ENCODE data around the gene C1orf174. TPM values are rescaled to one million over a fixed set of nuclear protein-coding genes. Genes with fewer than 3 reads are reported as not detected.
A peak's percentile ranks its signal among the peaks of the same experiment; 100 is the strongest.

C1orf174 gene
- total RNA-seq, 1 donor from 2014 or later = 20.9 TPM

DNA sequence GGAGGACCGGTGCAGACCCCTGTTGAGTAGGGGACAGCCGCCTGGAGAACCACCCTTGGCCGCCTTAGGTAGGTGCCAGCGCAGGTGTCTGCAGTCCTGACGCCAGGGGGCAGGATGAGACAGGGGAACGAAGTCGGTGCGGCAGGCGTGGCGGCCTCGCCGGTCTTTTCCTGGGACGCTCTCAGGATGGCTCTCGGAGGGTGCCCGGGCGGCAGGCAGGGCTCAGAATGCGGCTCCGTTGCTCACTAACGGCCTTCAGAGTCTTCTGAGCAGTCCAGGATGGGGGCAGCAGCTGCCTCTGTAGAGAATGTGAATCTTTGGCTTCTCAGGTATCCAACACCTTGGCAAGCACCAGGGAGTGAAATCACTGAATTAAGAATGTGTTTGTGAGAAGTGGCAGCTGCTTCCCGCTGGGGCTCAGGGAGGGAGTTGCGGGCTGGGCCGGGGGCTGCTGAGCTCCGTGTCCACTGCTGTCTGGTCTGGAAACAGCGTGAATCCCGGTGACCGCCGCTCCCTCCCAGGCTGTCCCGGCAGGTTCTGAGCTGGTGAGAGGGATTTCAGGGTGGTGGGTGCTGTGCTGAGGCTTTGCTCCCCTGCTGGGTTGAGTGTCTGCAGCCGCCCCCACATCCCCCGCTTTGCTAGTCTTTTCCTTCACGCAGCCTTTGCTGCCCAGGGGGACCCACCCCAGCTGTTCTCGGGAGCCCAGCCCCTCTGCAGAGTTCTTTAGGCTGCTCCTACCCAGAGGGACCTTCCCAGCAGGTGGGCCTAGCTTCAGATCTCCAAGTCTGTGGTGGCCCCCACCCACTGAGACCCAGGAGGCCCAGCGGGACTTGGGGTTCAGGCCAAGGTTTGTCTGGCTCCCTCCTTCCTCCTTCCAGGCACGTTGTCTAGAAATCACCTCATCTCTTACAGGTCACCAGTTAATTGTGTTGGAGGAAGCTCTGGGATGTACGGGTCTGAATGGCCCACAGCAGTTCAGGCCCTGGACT, 11.1 kb upstream of the C1orf174 start:
- H3K9ac ChIP-seq (ENCODE audit: low read depth in 1 of 3, low read length in 3 of 3) = no peak overlapping the region
- H3K4me3 ChIP-seq (ENCODE audit: low read length in 3 of 3) = peak overlapping the region in 2 of 3 donors; percentile 2 to 6
- H3K27me3 ChIP-seq (ENCODE audit: control insufficient read depth in 3 of 3, insufficient read depth in 3 of 3, low read length in 3 of 3) = peaks cover 19 to 32% (median 24%) of the 10 kb centered on the region in 3 donors
- H3K4me1 ChIP-seq (ENCODE audit: control insufficient read depth in 3 of 3, insufficient read depth in 3 of 3, low read length in 3 of 3) = peaks cover 0 to 5% (median 3%) of the 10 kb centered on the region in 3 donors
- H3K9me3 ChIP-seq (ENCODE audit: control insufficient read depth in 3 of 3, low read length in 3 of 3) = no peaks in the 10 kb centered on the region
- no peak overlapping the region for H3K27ac ChIP-seq (ENCODE audit: low read depth, low read length)
- no peaks in the 10 kb centered on the region for H3K36me3 ChIP-seq (ENCODE audit: control insufficient read depth in 3 of 3, insufficient read depth in 3 of 3, low read length in 3 of 3)

DNA sequence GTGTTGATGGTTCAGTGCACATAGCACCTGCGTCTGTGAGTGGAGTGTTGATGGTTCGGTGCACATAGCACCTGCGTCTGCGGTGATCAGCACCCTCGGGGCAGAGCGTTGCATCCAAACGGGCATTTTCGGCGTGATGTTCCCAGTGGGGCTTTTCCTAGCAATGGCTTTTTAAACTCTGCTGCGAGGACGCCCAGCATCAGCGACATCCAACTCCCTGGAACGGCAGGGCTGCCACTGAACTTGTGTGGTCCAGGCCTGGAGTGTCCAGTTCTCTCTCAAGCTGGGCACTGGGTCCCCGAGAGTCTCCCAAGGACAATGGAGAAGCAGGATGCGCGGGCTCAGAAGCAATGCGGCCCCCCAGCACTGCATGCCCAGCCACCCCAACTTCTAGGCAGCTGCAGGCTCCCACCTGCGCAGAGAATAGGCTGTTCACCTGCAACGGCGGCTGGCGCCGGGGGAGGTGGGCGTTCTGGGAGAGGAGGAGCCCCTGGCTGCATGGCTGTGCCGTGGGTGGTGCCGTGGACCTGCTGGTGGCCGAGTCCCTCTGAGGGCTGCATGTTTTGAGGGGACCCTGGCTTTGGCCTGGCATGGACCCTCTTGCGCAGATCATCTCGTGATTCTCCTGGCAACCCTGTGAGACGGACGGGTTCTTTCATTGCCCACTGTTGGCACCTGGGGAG, 10.1 kb upstream of the C1orf174 start:
- Histone ChIP-seq H3K4me3 (ENCODE audit: low read length in 3 of 3) (no peak overlapping the region), H3K27me3 (ENCODE audit: control insufficient read depth in 3 of 3, insufficient read depth in 3 of 3, low read length in 3 of 3) (peaks cover 19 to 32% (median 21%) of the 10 kb centered on the region in 3 donors), H3K9ac (ENCODE audit: low read depth in 1 of 3, low read length in 3 of 3) (no peak overlapping the region), H3K27ac (ENCODE audit: low read depth, low read length) (no peak overlapping the region), H3K36me3 (ENCODE audit: control insufficient read depth in 3 of 3, insufficient read depth in 3 of 3, low read length in 3 of 3) (no peaks in the 10 kb centered on the region), H3K9me3 (ENCODE audit: control insufficient read depth in 3 of 3, low read length in 3 of 3) (no peaks in the 10 kb centered on the region), H3K4me1 (ENCODE audit: control insufficient read depth in 3 of 3, insufficient read depth in 3 of 3, low read length in 3 of 3) (peaks cover 0 to 5% (median 3%) of the 10 kb centered on the region in 3 donors)

DNA sequence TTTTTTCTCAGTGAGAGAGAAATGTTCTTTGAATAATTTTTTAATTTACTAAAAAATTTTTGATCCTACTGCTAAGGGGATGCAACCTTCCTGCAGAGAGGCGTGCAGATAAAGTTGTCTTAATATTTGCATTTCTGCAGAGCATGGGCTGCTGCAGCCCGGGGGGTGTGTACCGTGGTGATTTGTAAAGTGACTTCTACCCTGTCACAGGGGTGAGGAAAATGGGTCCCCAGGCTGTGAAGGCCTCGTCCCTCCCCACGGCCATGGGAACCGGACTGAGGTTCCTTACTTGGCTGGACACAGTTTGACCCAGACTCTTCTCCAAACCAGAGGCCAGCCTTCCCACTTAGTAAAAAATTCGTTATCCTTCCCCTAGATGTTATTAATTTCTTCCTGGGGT, 9.5 kb upstream of the C1orf174 start:
- peaks cover 19 to 32% (median 21%) of the 10 kb centered on the region in 3 donors for H3K27me3 ChIP-seq (ENCODE audit: control insufficient read depth in 3 of 3, insufficient read depth in 3 of 3, low read length in 3 of 3)
- H3K9ac ChIP-seq (ENCODE audit: low read depth in 1 of 3, low read length in 3 of 3) = no peak overlapping the region
- H3K4me3 ChIP-seq (ENCODE audit: low read length in 3 of 3) = no peak overlapping the region
- H3K4me1 ChIP-seq (ENCODE audit: control insufficient read depth in 3 of 3, insufficient read depth in 3 of 3, low read length in 3 of 3) = peaks cover 0 to 5% (median 3%) of the 10 kb centered on the region in 3 donors
- no peaks in the 10 kb centered on the region for H3K9me3 ChIP-seq (ENCODE audit: control insufficient read depth in 3 of 3, low read length in 3 of 3)
- H3K27ac ChIP-seq (ENCODE audit: low read depth, low read length) = no peak overlapping the region
- no peaks in the 10 kb centered on the region for H3K36me3 ChIP-seq (ENCODE audit: control insufficient read depth in 3 of 3, insufficient read depth in 3 of 3, low read length in 3 of 3)

DNA sequence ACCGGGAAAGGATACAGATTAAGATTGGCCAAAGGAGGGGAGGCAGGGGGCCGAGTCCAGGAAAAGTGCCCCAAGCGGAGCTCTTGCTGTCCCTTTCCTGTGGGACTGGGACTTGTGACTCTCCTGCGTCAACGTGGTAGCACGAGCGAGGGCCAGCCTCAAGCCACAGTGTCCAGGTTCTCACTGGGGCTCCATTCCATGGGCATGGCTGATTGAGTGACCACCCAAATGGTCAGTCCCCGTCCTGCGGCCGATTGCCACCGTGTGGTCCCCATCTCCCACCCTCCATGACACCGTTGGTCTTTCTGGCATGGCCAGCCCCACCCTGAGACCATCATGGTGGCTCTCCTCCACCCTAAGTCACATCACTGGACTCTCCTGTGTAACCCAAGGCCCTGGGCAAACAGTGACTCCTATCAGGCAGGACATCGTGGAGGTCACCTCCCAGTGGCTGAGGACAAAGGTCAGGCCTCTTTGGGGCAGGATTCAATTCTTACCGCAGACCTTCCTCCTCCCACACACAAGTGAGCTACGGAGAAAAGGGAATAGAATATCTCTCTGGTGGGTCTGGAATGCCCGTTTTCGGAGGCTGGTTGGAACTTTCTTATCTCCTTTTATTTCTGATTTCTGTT, 8.9 kb upstream of the C1orf174 start:
- Histone ChIP-seq H3K27ac (ENCODE audit: low read depth, low read length) (no peak overlapping the region), H3K4me1 (ENCODE audit: control insufficient read depth in 3 of 3, insufficient read depth in 3 of 3, low read length in 3 of 3) (peaks cover 2 to 5% (median 3%) of the 10 kb centered on the region in 3 donors), H3K27me3 (ENCODE audit: control insufficient read depth in 3 of 3, insufficient read depth in 3 of 3, low read length in 3 of 3) (peaks cover 19 to 32% (median 21%) of the 10 kb centered on the region in 3 donors)

DNA sequence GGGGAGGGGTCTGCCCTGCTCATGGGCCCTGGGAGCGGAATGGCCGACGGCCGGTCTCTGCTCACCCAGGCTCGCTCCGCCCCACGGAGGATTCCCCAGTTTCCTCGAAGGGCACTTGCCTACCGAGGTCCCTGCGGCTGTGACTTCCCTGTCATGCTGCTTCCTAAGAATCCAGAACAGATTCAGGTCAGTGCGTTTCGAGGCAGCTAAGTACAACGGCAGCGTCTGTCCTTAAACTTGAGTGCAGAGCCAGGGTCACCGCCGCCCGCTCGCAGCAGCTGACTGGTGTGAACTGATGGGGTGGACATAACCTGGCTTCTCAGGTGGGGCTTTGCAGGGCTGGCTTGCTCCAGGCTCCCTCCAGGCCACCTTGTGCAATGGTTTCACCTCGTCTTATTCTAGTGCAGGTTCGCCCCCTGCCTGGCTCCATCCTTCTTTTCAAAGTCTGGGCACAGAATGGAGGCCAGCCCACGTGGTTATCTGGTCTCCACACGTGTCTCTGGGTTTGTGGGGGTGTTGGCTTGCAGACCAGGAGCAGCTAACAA, 7.6 kb upstream of the C1orf174 start:
- no peak overlapping the region for H3K27ac ChIP-seq (ENCODE audit: low read depth, low read length)
- H3K4me1 ChIP-seq (ENCODE audit: control insufficient read depth in 3 of 3, insufficient read depth in 3 of 3, low read length in 3 of 3) = peaks cover 3 to 15% (median 5%) of the 10 kb centered on the region in 3 donors
- no peak overlapping the region for H3K4me3 ChIP-seq (ENCODE audit: low read length in 3 of 3)
- H3K36me3 ChIP-seq (ENCODE audit: control insufficient read depth in 3 of 3, insufficient read depth in 3 of 3, low read length in 3 of 3) = no peaks in the 10 kb centered on the region
- peaks cover 19 to 32% (median 21%) of the 10 kb centered on the region in 3 donors for H3K27me3 ChIP-seq (ENCODE audit: control insufficient read depth in 3 of 3, insufficient read depth in 3 of 3, low read length in 3 of 3)
- H3K9ac ChIP-seq (ENCODE audit: low read depth in 1 of 3, low read length in 3 of 3) = no peak overlapping the region
- H3K9me3 ChIP-seq (ENCODE audit: control insufficient read depth in 3 of 3, low read length in 3 of 3) = no peaks in the 10 kb centered on the region

More for the DNA sequence above, 8.9 kb upstream of the C1orf174 start:
- H3K36me3 ChIP-seq (ENCODE audit: control insufficient read depth in 3 of 3, insufficient read depth in 3 of 3, low read length in 3 of 3) = no peaks in the 10 kb centered on the region
- no peak overlapping the region for H3K9ac ChIP-seq (ENCODE audit: low read depth in 1 of 3, low read length in 3 of 3)
- no peaks in the 10 kb centered on the region for H3K9me3 ChIP-seq (ENCODE audit: control insufficient read depth in 3 of 3, low read length in 3 of 3)
- no peak overlapping the region for H3K4me3 ChIP-seq (ENCODE audit: low read length in 3 of 3)

DNA sequence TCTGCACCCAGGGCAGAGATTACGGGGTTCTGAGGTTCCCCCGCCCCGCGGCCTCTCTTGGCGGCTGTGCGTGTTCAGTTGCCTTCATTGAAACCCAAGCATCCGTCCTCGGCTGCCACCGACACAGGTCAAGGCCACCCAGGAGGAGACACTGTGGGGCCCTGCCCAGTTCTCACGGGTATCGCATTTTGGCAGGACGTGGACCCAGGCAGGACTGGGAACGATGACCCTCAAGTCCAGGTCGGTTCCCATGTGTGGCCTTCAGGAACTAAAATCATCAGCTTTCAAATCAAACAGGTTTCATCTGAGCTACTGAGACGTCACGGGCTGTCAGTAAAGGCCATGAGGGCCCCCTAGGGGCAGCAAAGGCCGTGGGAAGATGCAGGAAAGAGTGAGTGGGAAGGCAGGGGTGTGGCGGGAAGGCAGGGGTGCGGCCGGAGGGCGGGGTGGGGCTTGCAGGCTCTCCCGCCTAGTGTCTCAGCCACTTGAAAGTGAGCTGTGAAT, 7.0 kb upstream of the C1orf174 start:
- H3K9me3 ChIP-seq (ENCODE audit: control insufficient read depth in 3 of 3, low read length in 3 of 3) = no peaks in the 10 kb centered on the region
- H3K4me1 ChIP-seq (ENCODE audit: control insufficient read depth in 3 of 3, insufficient read depth in 3 of 3, low read length in 3 of 3) = peaks cover 3 to 17% (median 5%) of the 10 kb centered on the region in 3 donors
- H3K36me3 ChIP-seq (ENCODE audit: control insufficient read depth in 3 of 3, insufficient read depth in 3 of 3, low read length in 3 of 3) = no peaks in the 10 kb centered on the region
- peak overlapping the region in 1 of 3 donors; percentile 3 for H3K9ac ChIP-seq (ENCODE audit: low read depth in 1 of 3, low read length in 3 of 3)
- H3K27me3 ChIP-seq (ENCODE audit: control insufficient read depth in 3 of 3, insufficient read depth in 3 of 3, low read length in 3 of 3) = peaks cover 17 to 27% (median 21%) of the 10 kb centered on the region in 3 donors
- no peak overlapping the region for H3K27ac ChIP-seq (ENCODE audit: low read depth, low read length)
- H3K4me3 ChIP-seq (ENCODE audit: low read length in 3 of 3) = no peak overlapping the region

DNA sequence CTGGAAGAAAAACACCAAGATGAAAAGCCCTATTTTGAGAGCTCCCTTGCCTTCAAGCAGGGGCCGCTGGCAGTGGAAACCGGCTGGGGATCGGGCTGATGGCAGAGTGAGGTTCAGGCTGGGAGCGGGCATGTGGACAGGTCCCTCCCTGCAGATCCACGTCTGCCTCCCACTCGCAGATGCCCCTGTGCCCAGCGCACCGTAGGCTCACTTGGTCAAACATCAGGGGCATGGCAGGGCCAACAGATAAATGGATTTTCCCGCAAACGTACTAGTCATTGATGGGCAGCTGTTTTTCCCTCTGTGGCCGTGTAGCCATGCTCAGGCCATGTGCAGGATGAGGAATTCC, 6.6 kb upstream of the C1orf174 start:
- H3K27me3 ChIP-seq (ENCODE audit: control insufficient read depth in 3 of 3, insufficient read depth in 3 of 3, low read length in 3 of 3) = peaks cover 14 to 22% (median 17%) of the 10 kb centered on the region in 3 donors
- peak overlapping the region in 1 of 3 donors; percentile 3 for H3K9ac ChIP-seq (ENCODE audit: low read depth in 1 of 3, low read length in 3 of 3)
- H3K9me3 ChIP-seq (ENCODE audit: control insufficient read depth in 3 of 3, low read length in 3 of 3) = no peaks in the 10 kb centered on the region
- peaks cover 3 to 17% (median 5%) of the 10 kb centered on the region in 3 donors for H3K4me1 ChIP-seq (ENCODE audit: control insufficient read depth in 3 of 3, insufficient read depth in 3 of 3, low read length in 3 of 3)
- H3K36me3 ChIP-seq (ENCODE audit: control insufficient read depth in 3 of 3, insufficient read depth in 3 of 3, low read length in 3 of 3) = no peaks in the 10 kb centered on the region
- H3K4me3 ChIP-seq (ENCODE audit: low read length in 3 of 3) = no peak overlapping the region
- H3K27ac ChIP-seq (ENCODE audit: low read depth, low read length) = no peak overlapping the region

DNA sequence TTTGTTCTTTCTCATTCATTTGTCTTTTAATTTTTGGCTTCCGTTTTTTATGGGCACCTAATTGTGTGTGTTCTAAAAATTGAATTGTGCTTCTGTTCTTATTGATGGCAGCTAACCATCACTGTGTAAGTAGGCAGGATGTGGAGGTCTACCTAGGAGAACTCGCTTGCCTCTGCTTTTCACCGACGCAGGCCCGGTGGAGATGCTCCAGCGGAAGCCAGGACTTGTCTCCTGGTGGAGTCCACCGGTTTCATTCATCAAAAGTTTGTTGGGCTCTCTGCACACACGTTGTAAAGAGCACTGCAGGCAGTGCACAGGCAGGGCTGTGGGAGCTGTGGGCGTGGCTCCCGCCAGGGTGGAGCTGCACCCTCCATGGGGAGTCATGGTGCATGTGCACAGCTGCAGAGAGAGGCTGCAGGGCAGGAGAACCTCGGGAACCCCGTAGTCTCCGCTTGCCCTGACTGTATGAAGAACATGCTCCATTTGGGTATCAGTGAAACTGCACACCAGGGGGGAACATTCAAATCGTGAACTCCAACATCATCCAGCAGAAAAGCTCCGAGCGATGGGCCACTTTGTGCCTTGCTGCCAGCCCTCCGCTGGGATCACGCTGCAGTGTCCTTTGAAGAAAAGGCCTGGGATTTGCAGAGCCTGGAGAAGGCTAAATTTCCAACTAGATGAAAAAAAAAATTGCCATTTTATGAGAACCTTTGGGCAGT, 6.0 kb upstream of the C1orf174 start:
- H3K27ac ChIP-seq (ENCODE audit: low read depth, low read length) = no peak overlapping the region
- H3K4me3 ChIP-seq (ENCODE audit: low read length in 3 of 3) = no peak overlapping the region
- H3K27me3 ChIP-seq (ENCODE audit: control insufficient read depth in 3 of 3, insufficient read depth in 3 of 3, low read length in 3 of 3) = peaks cover 9 to 17% (median 12%) of the 10 kb centered on the region in 3 donors
- H3K9me3 ChIP-seq (ENCODE audit: control insufficient read depth in 3 of 3, low read length in 3 of 3) = no peaks in the 10 kb centered on the region
- no peak overlapping the region for H3K9ac ChIP-seq (ENCODE audit: low read depth in 1 of 3, low read length in 3 of 3)
- peaks cover 3 to 17% (median 5%) of the 10 kb centered on the region in 3 donors for H3K4me1 ChIP-seq (ENCODE audit: control insufficient read depth in 3 of 3, insufficient read depth in 3 of 3, low read length in 3 of 3)
- H3K36me3 ChIP-seq (ENCODE audit: control insufficient read depth in 3 of 3, insufficient read depth in 3 of 3, low read length in 3 of 3) = no peaks in the 10 kb centered on the region

Data from skeletal muscle tissue (tissue), 4 donors.